Neural cell (in vitro differentiated cells): ENCODE results near the gene TENT5C.

Experiments
- EP300 ChIP-seq: fragments of 450-650 bp; conservative IDR thresholded peaks from 2 replicates; pipeline ENCODE4 v1.6.1; 2014; ENCODE audit warnings: antibody characterized with exemption, mild to moderate bottlenecking, moderate library complexity; ENCODE audit not compliant: poor library complexity, severe bottlenecking
- EZH2 ChIP-seq: fragments of 200-600, 300-800 bp; shearing (Covaris generic), sonication (generic); IDR thresholded peaks from 2 replicates; pipeline ENCODE4 v1.6.1; 2014; ENCODE audit warnings: antibody characterized with exemption, low read length, borderline replicate concordance, mild to moderate bottlenecking; ENCODE audit not compliant: insufficient read depth, poor library complexity, severe bottlenecking
- MXI1 ChIP-seq: fragments of 450-650 bp; conservative IDR thresholded peaks from 2 replicates; pipeline ENCODE4 v1.6.1; 2014; ENCODE audit warnings: antibody characterized with exemption, mild to moderate bottlenecking; ENCODE audit not compliant: poor library complexity, severe bottlenecking
- POLR2AphosphoS5 ChIP-seq: IDR thresholded peaks from 2 replicates; pipeline ENCODE4 v1.6.1; 2012
- RAD21 ChIP-seq: fragments of 450-650 bp; conservative IDR thresholded peaks from 2 replicates; pipeline ENCODE4 v1.6.1; 2014; ENCODE audit warnings: antibody characterized with exemption, mild to moderate bottlenecking, moderate library complexity
- SMC3 ChIP-seq: fragments of 450-650 bp; conservative IDR thresholded peaks from 2 replicates; pipeline ENCODE4 v1.6.1; 2014; ENCODE audit warnings: antibody characterized with exemption, mild to moderate bottlenecking, moderate library complexity; ENCODE audit not compliant: poor library complexity
- TAF1 ChIP-seq: IDR thresholded peaks from 2 replicates; pipeline ENCODE4 v1.6.1; 2012; ENCODE audit warnings: low read depth
- TF ChIP-seq, protein P1 (sequence below): fragments of 450-650 bp; IDR thresholded peaks from 2 replicates; pipeline ENCODE4 v1.5.1; 2014; ENCODE audit warnings: antibody characterized with exemption, mild to moderate bottlenecking, moderate library complexity; ENCODE audit not compliant: poor library complexity, severe bottlenecking
- TF ChIP-seq, protein P2 (sequence below): IDR thresholded peaks from 2 replicates; pipeline ENCODE4 v1.6.1; 2012; ENCODE audit warnings: borderline replicate concordance

DNA sequence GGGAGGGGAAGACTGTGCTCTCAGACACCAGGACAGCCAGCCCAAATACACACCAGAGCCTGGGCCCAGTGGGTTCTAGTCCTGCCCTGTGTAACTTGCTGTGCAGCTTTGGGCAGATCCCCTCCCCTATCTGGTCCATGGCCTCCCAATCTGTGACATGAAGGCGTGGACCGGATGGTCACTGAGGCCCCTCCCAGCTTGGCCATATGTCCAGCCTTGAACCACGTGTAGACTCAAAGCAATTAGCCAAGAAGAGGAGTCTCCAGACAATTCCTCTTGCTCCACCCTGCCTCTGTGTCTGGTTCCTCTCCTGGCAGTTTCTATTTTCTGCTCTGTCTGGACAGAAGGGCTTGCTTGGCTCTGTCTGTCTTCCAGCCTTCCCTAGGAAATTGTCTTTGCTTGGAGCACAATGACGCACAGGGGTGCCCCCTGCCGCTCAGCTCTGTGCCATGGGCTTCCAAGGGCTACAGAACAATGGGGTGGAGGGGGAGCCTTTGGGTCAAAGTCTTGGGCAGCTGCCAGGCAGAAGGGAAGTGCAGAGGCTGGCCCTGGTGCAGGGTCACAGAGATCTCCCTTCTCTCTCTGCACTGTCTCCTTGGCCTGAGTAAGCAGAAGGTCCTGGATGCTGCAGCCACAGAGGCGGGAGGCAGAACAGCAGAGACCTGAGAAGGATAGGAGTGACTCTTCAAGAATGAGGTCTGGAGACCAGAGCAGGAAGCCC lies 66.1 kb downstream of the TENT5C start:
- TF ChIP-seq POLR2AphosphoS5 (no peak), EP300 (no peak), MXI1 (no peak), EZH2 (no peak), TAF1 (no peak), SMC3 (no peak), RAD21 (no peak)
- TF ChIP-seq, protein P1, sequence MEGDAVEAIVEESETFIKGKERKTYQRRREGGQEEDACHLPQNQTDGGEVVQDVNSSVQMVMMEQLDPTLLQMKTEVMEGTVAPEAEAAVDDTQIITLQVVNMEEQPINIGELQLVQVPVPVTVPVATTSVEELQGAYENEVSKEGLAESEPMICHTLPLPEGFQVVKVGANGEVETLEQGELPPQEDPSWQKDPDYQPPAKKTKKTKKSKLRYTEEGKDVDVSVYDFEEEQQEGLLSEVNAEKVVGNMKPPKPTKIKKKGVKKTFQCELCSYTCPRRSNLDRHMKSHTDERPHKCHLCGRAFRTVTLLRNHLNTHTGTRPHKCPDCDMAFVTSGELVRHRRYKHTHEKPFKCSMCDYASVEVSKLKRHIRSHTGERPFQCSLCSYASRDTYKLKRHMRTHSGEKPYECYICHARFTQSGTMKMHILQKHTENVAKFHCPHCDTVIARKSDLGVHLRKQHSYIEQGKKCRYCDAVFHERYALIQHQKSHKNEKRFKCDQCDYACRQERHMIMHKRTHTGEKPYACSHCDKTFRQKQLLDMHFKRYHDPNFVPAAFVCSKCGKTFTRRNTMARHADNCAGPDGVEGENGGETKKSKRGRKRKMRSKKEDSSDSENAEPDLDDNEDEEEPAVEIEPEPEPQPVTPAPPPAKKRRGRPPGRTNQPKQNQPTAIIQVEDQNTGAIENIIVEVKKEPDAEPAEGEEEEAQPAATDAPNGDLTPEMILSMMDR, result no peak
- TF ChIP-seq, protein P2, sequence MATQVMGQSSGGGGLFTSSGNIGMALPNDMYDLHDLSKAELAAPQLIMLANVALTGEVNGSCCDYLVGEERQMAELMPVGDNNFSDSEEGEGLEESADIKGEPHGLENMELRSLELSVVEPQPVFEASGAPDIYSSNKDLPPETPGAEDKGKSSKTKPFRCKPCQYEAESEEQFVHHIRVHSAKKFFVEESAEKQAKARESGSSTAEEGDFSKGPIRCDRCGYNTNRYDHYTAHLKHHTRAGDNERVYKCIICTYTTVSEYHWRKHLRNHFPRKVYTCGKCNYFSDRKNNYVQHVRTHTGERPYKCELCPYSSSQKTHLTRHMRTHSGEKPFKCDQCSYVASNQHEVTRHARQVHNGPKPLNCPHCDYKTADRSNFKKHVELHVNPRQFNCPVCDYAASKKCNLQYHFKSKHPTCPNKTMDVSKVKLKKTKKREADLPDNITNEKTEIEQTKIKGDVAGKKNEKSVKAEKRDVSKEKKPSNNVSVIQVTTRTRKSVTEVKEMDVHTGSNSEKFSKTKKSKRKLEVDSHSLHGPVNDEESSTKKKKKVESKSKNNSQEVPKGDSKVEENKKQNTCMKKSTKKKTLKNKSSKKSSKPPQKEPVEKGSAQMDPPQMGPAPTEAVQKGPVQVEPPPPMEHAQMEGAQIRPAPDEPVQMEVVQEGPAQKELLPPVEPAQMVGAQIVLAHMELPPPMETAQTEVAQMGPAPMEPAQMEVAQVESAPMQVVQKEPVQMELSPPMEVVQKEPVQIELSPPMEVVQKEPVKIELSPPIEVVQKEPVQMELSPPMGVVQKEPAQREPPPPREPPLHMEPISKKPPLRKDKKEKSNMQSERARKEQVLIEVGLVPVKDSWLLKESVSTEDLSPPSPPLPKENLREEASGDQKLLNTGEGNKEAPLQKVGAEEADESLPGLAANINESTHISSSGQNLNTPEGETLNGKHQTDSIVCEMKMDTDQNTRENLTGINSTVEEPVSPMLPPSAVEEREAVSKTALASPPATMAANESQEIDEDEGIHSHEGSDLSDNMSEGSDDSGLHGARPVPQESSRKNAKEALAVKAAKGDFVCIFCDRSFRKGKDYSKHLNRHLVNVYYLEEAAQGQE, result no peak
